Esophagus (tissue), 2 donors: ENCODE results near the gene RAD51B. TPM values are rescaled to one million over a fixed set of nuclear protein-coding genes. Genes with fewer than 3 reads are reported as not detected.
A peak's percentile ranks its signal among the peaks of the same experiment; 100 is the strongest.

Experiments used
- H3K27ac ChIP-seq, 2 donors: one replicate each; pipeline ENCODE4 v1.5.1; 2013; ENCODE audit warnings: low read depth in 2 of 2, mild to moderate bottlenecking in 2 of 2, inconsistent platforms in 1 of 2, low read length in 1 of 2, moderate library complexity in 1 of 2
- H3K27me3 ChIP-seq, 2 donors: one replicate each; pipeline ENCODE4 v1.6.1; 2013; ENCODE audit warnings: low read length in 2 of 2, control low read depth in 1 of 2, mild to moderate bottlenecking in 1 of 2; ENCODE audit not compliant: insufficient read depth in 2 of 2, control insufficient read depth in 1 of 2
- H3K36me3 ChIP-seq, 2 donors: one replicate each; pipeline ENCODE4 v1.6.1; 2013; ENCODE audit warnings: low read length in 1 of 2; ENCODE audit not compliant: control insufficient read depth in 2 of 2, insufficient read depth in 2 of 2
- H3K4me1 ChIP-seq, 2 donors: one replicate each; pipeline ENCODE4 v1.6.1; 2013; ENCODE audit warnings: low read length in 1 of 2; ENCODE audit not compliant: control insufficient read depth in 2 of 2, insufficient read depth in 2 of 2
- H3K4me3 ChIP-seq, 2 donors: one replicate each; pipeline ENCODE4 v1.5.1; 2013; ENCODE audit warnings: low read length in 2 of 2, mild to moderate bottlenecking in 2 of 2, low read depth in 1 of 2, moderate library complexity in 1 of 2
- H3K9me3 ChIP-seq, 2 donors: one replicate each; pipeline ENCODE4 v1.6.1; 2013; ENCODE audit warnings: mild to moderate bottlenecking in 2 of 2, low read depth in 1 of 2, low read length in 1 of 2, moderate library complexity in 1 of 2; ENCODE audit not compliant: control insufficient read depth in 2 of 2, insufficient read depth in 1 of 2
- WGBS, 2 donors: extraction: QIAGEN DNeasy Blood & Tissue Kit; methylation state at CpG; one replicate each; pipeline ENCODE4 v1.1.7; 2013; 5-methylcytosine and 5-hydroxymethylcytosine counted together
- polyA plus RNA-seq, 2 donors: library from polyadenylated mRNA; stranded (reverse); fragments of 200-250 nt; gene quantifications; one replicate each; pipeline ENCODE4 v1.2.3, GENCODE V29; 2013
- donor health status: healthy with polysubstance abuse.
- donor health status: Bipolar disorder and iron deficiency.

Gene RAD51B
- polyA plus RNA-seq, 2 donors = 3.2 to 4.0 TPM

DNA sequence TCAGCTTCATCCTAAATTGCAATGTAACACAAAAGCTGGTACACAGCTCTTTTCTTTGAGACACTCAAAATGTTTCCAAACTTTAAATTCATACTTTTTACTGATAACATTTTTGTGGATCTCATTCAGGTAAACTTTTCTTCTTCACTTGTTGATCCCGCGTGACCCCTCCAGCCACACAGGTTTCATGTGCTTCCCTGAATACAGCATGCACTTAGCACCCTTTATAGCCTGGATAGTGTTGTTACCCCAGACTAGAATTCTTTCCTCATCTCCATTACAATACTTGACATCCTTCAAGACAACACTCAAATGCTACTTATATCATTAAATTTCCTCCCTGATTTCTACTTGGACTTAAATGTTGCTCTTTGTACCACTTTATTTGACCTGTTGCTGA, 373.4 kb downstream of the RAD51B start:
- Histone ChIP-seq H3K36me3 (no peaks in the 10 kb centered on the region), H3K4me1 (no peaks in the 10 kb centered on the region), H3K27me3 (no peaks in the 10 kb centered on the region), H3K27ac (no peak overlapping the region), H3K4me3 (no peak overlapping the region), H3K9me3 (no peaks in the 10 kb centered on the region)
- WGBS, 2 donors = 87 to 97% methylated on average over 2 of the region's 2 CpGs

DNA sequence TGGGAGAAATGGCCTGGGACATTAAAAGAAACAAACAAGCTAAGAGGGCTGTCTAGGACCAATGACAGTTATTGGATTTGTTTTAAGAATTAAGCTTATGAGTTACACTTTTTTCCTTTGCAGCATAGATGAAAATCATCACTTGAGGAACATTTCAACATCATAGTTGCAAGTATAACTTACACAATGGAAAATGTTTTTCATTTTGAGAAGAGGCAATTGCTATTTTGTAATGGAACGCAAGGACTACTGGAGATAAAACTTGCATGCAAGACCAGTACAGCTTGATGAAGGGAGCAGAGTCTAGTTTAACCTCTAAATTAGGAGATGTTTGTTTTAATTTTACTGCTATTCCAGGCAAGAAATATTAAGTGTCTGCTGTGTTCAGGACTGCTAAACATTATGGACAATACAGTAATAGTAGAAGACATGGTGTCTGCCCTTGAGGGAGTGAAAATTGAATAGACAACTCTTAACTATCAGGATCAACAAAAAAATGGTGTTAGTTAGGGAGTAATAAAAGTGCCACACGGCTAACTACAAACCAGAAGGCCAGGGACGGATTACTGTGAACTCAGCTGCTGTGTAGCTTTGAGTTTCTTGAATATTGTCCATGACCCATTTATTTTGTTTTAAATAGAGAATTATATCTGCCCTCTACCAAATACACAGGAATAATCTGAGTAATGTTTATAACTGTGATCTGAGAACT, 374.5 kb downstream of the RAD51B start:
- Histone ChIP-seq H3K27me3 (no peaks in the 10 kb centered on the region), H3K27ac (peak overlapping the region in 1 of 2 donors; percentile 39), H3K4me3 (no peak overlapping the region), H3K9me3 (no peaks in the 10 kb centered on the region), H3K4me1 (no peaks in the 10 kb centered on the region), H3K36me3 (no peaks in the 10 kb centered on the region)
- 63 to 75% methylated on average over 3 of the region's 3 CpGs for WGBS, 2 donors

DNA sequence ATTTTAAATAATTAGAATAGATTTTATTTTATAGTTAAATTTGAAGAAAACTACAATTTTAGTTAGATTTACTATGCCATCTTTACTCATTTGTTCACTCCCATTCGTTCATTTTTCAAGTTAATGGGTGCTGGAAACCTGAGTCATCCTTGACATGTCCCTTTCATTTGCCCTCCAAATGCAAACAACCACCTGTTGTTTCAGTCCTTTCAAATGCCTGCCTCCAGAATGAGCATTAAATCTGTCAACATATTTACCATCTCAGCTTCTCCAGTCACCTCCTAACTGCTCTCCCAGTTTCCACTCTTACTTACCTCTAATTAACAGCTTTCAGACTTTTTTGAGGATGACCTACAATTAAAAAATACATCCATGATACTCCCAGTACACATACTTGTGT, 375.5 kb downstream of the RAD51B start:
- no peak overlapping the region for H3K4me3 ChIP-seq

DNA sequence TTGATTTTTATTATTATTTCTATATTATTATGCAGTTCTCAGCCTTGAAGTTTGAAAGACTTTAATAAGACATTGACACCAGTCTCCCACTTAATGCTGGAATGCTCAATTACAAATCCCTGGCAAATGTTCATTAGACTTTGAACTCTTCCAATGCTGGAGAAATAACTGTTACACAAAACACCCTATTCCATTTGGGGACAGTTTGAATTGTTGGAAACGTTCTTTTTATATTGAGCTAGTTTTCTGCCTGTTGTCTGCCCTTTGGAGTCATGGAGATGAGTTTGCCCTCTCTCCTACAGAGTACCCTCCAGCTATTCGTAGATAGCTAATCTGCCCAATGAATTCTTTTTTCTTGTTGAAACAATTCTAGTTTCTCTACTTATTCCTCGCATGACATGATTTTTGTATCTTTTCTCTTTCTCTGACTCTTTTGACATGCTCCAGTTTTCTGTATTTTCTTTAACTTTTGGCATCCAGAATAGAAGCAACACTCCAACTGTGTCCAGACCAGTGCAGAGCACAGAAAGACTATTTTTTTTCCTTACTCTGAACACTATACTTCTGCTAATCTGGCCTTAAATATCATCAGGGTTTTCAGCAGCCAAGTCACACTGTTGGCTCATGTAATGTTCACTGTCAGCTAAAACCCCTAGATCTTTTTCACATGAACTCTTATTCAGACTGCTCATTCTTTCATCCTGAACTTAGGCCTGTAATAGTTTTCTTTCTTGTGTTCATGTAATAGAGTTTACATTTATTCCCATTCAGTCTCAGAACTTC, 379.3 kb downstream of the RAD51B start:
- peaks cover 0 to 3% of the 10 kb centered on the region in 2 donors for H3K4me1 ChIP-seq
- 36% methylated on average over 3 of the region's 3 CpGs for WGBS, 2 donors
- H3K4me3 ChIP-seq = no peak overlapping the region
- peak overlapping the region in 1 of 2 donors; percentile 12 for H3K27ac ChIP-seq
- H3K9me3 ChIP-seq = no peaks in the 10 kb centered on the region
- no peaks in the 10 kb centered on the region for H3K27me3 ChIP-seq
- H3K36me3 ChIP-seq = no peaks in the 10 kb centered on the region

More for the DNA sequence above, 375.5 kb downstream of the RAD51B start:
- Histone ChIP-seq H3K4me1 (peaks cover 0 to 3% of the 10 kb centered on the region in 2 donors), H3K27me3 (no peaks in the 10 kb centered on the region), H3K36me3 (no peaks in the 10 kb centered on the region), H3K9me3 (no peaks in the 10 kb centered on the region), H3K27ac (no peak overlapping the region)
- 46 to 49% methylated on average over 1 of the region's 1 CpG for WGBS, 2 donors

DNA sequence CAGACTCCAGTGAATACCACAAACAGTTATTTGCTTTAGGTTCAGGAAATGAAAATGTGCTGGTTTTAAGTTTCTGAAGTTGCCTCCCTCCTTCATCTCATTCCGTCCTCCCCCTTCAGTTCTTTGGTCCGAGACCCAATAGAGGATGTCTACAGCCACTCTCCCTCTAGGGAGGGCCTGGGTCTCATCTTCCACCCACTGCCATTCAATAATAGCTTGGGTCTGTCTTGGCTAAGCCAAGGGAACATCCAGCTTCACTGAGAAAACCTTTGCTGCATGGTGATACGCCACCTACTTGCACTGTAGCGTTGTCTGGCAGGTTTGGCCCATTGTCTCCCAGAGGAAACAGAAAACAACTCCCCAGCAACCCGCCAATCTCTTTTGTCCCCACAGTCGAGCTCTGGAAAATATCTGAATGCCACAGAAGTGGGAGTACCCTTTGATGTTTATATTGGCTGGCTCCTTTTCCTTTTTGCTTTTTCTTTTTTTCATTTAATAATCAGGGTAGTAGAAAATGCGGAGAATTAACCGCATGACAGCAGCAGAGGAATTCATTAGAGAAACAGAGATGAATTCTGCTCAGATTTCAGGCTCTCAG, 380.1 kb downstream of the RAD51B start:
- no peaks in the 10 kb centered on the region for H3K36me3 ChIP-seq
- peaks cover 0 to 3% of the 10 kb centered on the region in 2 donors for H3K4me1 ChIP-seq
- no peaks in the 10 kb centered on the region for H3K9me3 ChIP-seq
- no peak overlapping the region for H3K4me3 ChIP-seq
- H3K27ac ChIP-seq = peak overlapping the region; percentile 42 to 79
- 43 to 50% methylated on average over 8 of the region's 8 CpGs for WGBS, 2 donors
- H3K27me3 ChIP-seq = no peaks in the 10 kb centered on the region

DNA sequence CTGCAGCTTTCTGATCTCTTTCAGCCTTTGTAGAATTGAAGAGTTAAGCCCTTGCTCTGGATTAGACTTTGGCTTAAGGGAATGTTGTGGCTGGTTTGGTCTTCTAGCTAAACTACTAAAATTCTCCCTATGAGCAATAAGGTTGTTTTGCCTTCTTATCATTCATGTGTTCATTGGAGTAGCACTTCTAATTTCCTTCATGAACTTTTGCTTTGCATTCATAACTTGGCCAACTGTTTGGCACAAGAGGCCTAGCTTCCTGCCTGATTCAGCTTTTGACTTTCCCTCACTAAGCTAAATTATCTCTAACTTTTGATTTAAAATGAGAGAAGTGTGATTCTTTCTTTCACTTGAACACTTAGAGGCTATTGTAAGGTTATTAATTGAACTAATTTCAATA, 384.3 kb downstream of the RAD51B start:
- Histone ChIP-seq H3K4me3 (no peak overlapping the region), H3K9me3 (no peaks in the 10 kb centered on the region), H3K27ac (no peak overlapping the region), H3K4me1 (peaks cover 0 to 3% of the 10 kb centered on the region in 2 donors), H3K27me3 (no peaks in the 10 kb centered on the region), H3K36me3 (no peaks in the 10 kb centered on the region)

DNA sequence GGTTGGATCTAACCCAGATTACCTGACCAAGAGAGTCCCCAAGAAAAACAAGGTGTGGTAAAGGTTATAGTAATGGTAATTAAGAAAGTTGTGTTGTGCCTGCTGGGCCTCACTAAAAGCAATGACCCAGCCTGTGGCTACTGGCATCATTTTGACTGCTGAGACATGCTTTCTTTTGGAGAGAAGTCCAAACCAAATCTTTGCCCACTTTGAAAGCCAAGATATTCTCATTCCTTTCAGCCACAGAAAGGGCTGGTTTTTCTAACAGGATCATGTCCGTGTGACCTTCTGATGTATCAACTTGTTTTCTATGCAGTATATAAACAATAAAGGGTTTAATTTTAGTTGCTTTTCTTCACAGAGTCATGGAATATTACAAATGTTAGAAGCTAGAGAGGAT, 388.6 kb downstream of the RAD51B start:
- Histone ChIP-seq H3K27me3 (no peaks in the 10 kb centered on the region), H3K4me3 (no peak overlapping the region), H3K9me3 (no peaks in the 10 kb centered on the region), H3K27ac (no peak overlapping the region), H3K4me1 (no peaks in the 10 kb centered on the region), H3K36me3 (no peaks in the 10 kb centered on the region)
- WGBS, 2 donors = 53 to 54% methylated on average over 1 of the region's 1 CpG

DNA sequence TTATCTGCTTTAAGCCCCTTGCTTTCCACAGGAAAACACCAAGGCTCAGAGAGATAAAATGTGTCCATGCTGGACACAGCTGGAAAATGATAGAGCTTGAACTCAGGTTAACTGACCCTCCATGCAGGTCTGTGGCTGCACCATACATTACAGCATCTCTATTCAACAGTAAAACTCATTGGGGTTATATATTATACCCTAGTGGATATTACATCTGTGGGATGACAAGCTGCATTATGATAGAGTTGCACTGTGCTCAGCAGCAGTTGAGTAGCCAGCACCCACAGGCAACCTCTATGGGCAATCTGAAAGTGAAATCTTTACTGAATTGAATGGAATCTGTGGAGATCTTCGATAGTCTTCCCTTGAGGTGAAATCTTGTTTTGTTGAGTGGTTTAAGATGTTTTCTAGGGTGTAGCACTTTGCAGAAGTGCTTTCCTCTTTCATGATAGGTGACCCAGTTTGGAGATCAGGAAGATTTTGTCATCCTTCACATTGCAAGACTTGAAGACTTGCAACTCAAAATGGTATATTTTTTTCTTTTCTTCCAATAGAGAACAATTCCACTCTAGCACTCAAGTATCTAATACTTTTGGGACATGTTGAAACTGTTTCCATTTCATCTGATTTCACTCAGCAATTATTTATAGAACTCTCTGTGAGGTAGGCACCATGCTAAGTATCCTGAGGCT, 389.2 kb downstream of the RAD51B start:
- no peaks in the 10 kb centered on the region for H3K9me3 ChIP-seq
- peak overlapping the region in 1 of 2 donors; percentile 48 for H3K27ac ChIP-seq
- no peaks in the 10 kb centered on the region for H3K4me1 ChIP-seq
- no peaks in the 10 kb centered on the region for H3K27me3 ChIP-seq
- 81 to 84% methylated on average over 1 of the region's 1 CpG for WGBS, 2 donors
- no peaks in the 10 kb centered on the region for H3K36me3 ChIP-seq
- H3K4me3 ChIP-seq = no peak overlapping the region

DNA sequence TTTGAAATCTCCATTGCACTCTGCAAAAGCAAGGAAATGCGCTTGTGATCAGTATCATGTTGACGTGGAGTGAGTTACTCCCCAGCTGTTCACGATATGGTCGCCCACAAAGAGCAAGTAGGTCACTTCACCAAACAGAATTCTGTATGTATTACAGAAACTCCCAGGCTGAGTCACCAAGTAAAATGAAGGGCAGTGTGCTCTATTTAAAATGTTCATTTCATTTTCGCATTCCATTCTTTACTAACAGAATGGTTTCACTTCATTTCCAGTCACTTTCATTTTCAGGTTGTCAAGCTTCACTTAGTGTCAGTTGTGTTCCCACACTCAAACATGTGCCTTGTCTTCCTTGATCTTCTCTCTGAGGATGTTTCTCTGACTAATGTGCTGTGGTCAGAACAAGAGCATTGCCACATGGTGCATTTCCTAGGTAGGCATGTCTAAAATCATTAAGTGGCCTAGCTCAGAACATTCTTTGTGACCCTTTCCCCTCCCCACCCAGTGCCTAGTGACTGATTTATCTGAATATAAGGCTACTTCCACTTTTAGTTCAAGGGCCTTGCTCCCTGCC, 391.2 kb downstream of the RAD51B start:
- 16 to 30% methylated on average over 5 of the region's 5 CpGs for WGBS, 2 donors
- no peak overlapping the region for H3K4me3 ChIP-seq

More for the DNA sequence above, 391.2 kb downstream of the RAD51B start:
- peak overlapping the region; percentile 25 to 60 for H3K27ac ChIP-seq
- H3K4me1 ChIP-seq = no peaks in the 10 kb centered on the region
- no peaks in the 10 kb centered on the region for H3K36me3 ChIP-seq
- H3K27me3 ChIP-seq = no peaks in the 10 kb centered on the region
- H3K9me3 ChIP-seq = no peaks in the 10 kb centered on the region
